ENCODE measurements around the gene GPR68. TPM values are rescaled to one million over a fixed set of nuclear protein-coding genes. Genes with fewer than 3 reads are reported as not detected.
"Not testable (repeated sequence)": the region's sequence is repeated elsewhere in the genome, so short reads cannot be mapped to it uniquely, and the experiment has no call there.

Gene GPR68
- total RNA-seq, 3 donors from 2014 or later (not counting 1 experiment from before 2014, with no cell fraction given), result 7.6 to 24.0 (median 15.7) TPM

DNA sequence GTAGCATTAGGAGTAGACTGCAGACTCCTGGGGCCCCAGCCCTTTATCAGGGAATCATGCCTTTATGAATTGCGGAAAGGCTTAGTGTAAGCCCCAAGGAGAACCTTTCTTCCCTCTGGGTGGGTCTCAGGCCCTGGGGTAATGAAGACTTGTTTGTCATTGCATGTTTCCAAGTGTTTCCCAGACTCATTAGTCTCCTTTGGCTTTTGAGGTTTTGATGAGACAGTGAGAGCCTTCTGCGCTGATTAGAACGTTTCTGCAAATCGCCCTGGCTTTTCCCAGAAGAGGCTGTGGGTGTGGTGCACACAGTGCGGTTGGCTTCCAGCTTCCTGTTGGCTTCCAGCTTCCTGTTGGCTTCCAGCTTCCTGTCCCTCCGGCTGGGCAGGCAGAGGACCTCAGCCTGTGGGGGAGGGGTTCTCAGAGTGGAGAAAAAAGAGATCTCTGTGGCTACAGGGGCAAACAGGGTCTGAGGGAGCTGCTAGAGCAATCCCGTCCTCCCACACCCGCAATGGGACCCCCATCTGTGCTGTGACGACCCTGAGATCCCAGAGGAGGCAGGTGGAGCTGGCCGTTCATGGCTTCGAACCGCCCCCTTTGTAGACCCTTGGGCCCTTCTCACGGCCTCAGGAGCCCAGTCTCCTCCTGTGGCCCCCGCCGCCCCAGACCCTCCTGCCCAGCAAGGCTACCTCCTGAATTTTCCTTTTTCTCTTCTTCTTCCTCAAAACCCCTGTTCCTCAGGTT is 42.1 kb downstream of the GPR68 start:
- Mint-ChIP-seq H3K4me3 (no peak overlapping the region), H3K27me3 (ENCODE audit: low read depth in 2 of 2) (no peaks in the 10 kb centered on the region), H3K4me1 (peaks cover 7 to 19% of the 10 kb centered on the region in 2 donors), H3K36me3 (peaks cover 15% of the 10 kb centered on the region), H3K9me3 (no peaks in the 10 kb centered on the region), H3K27ac (peak overlapping the region; percentile 10 to 75)
- Histone ChIP-seq H3K4me1 (ENCODE audit: control insufficient read depth, insufficient read depth, low read length) (peaks cover 12% of the 10 kb centered on the region), H3K36me3 (ENCODE audit: control insufficient read depth, insufficient read depth, low read length) (peaks cover 72% of the 10 kb centered on the region), H3K27ac (ENCODE audit: low read length) (no peak overlapping the region), H3K9me3 (ENCODE audit: control insufficient read depth, insufficient read depth, low read length) (no peaks in the 10 kb centered on the region), H3K4me3 (ENCODE audit: low read length) (no peak overlapping the region), H3K27me3 (ENCODE audit: control insufficient read depth, insufficient read depth, low read length) (no peaks in the 10 kb centered on the region)
- DNase-seq, result no peak
- TF ChIP-seq, protein P1, sequence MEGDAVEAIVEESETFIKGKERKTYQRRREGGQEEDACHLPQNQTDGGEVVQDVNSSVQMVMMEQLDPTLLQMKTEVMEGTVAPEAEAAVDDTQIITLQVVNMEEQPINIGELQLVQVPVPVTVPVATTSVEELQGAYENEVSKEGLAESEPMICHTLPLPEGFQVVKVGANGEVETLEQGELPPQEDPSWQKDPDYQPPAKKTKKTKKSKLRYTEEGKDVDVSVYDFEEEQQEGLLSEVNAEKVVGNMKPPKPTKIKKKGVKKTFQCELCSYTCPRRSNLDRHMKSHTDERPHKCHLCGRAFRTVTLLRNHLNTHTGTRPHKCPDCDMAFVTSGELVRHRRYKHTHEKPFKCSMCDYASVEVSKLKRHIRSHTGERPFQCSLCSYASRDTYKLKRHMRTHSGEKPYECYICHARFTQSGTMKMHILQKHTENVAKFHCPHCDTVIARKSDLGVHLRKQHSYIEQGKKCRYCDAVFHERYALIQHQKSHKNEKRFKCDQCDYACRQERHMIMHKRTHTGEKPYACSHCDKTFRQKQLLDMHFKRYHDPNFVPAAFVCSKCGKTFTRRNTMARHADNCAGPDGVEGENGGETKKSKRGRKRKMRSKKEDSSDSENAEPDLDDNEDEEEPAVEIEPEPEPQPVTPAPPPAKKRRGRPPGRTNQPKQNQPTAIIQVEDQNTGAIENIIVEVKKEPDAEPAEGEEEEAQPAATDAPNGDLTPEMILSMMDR (IDR thresholded peaks at IDR 0.05), result no peak
- intact Hi-C loops (cut with micrococcal nuclease), result no loop called here
- WGBS (ENCODE audit: insufficient coverage), result 80% methylated on average over 15 of the region's 15 CpGs
- no peak for ATAC-seq

DNA sequence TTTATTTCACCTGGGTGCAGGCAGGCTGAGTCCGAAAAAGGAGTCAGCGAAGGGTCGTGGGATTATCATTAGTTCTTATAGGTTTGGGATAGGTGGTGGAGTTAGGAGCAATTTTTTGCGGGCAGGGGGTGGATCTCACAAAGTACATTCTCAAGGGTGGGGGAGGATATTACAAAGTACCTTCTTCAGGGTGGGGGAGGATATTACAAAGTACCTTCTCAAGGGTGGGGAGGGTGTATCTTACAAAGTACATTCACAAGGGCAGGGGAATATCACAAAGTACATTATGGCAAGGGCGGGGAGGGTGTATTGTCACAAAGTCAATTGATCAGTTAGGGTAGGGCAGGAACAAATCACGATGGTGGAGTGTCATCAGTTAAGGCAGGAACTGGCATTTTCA is 43.7 kb downstream of the GPR68 start:
- Histone ChIP-seq H3K4me1 (ENCODE audit: control insufficient read depth, insufficient read depth, low read length) (peaks cover 12% of the 10 kb centered on the region), H3K36me3 (ENCODE audit: control insufficient read depth, insufficient read depth, low read length) (peaks cover 65% of the 10 kb centered on the region)
- ATAC-seq; DNase-seq; H3K9me3 Mint-ChIP-seq; H3K27me3 ChIP-seq (ENCODE audit: control insufficient read depth, insufficient read depth, low read length); H3K4me3 Mint-ChIP-seq; H3K4me3 ChIP-seq (ENCODE audit: low read length); H3K9me3 ChIP-seq (ENCODE audit: control insufficient read depth, insufficient read depth, low read length); intact Hi-C loops (cut with micrococcal nuclease); H3K27ac ChIP-seq (ENCODE audit: low read length); H3K36me3 Mint-ChIP-seq; H3K27me3 Mint-ChIP-seq (ENCODE audit: low read depth in 2 of 2): not testable (repeated sequence)
- Mint-ChIP-seq H3K4me1 (peaks cover 7 to 19% of the 10 kb centered on the region in 2 donors), H3K27ac (peak overlapping the region in 1 of 2 donors; percentile 21)
- WGBS (ENCODE audit: insufficient coverage), result 97% methylated on average over 6 of the region's 6 CpGs

DNA sequence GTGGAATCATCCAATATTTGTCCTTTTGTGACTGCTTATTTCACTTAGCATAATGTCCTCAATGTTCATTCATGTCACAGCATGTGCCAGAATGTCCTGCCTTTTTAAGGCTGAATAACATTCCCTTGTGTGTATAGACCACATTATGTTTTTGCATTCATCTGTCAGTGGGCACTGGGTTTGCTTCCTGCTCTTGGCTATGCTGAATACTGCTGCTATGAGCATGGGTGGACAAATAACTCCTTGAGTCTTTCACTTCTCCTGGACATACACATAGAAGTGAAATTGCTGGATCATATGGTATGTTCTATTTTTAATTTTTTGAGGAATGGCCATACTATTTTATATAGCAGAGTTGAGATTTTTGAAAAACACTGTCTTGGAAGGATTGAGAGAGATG is 46.9 kb downstream of the GPR68 start:
- intact Hi-C loops (cut with micrococcal nuclease), result no loop called here
- H3K4me1 ChIP-seq (ENCODE audit: control insufficient read depth, insufficient read depth, low read length), result peaks cover 24% of the 10 kb centered on the region
- ATAC-seq, result no peak
- H3K27ac ChIP-seq (ENCODE audit: low read length), result no peak overlapping the region
- Mint-ChIP-seq H3K36me3 (peaks cover 8% of the 10 kb centered on the region), H3K4me1 (peaks cover under 1 to 30% of the 10 kb centered on the region in 2 donors), H3K27ac (no peak overlapping the region), H3K9me3 (no peaks in the 10 kb centered on the region), H3K27me3 (ENCODE audit: low read depth in 2 of 2) (no peaks in the 10 kb centered on the region), H3K4me3 (no peak overlapping the region)
- H3K36me3 ChIP-seq (ENCODE audit: control insufficient read depth, insufficient read depth, low read length), result peaks cover 47% of the 10 kb centered on the region
- H3K9me3 ChIP-seq (ENCODE audit: control insufficient read depth, insufficient read depth, low read length), result no peaks in the 10 kb centered on the region
- TF ChIP-seq, protein P1 (IDR thresholded peaks at IDR 0.05), result no peak
- no peaks in the 10 kb centered on the region for H3K27me3 ChIP-seq (ENCODE audit: control insufficient read depth, insufficient read depth, low read length)
- H3K4me3 ChIP-seq (ENCODE audit: low read length), result no peak overlapping the region
- DNase-seq, result no peak

DNA sequence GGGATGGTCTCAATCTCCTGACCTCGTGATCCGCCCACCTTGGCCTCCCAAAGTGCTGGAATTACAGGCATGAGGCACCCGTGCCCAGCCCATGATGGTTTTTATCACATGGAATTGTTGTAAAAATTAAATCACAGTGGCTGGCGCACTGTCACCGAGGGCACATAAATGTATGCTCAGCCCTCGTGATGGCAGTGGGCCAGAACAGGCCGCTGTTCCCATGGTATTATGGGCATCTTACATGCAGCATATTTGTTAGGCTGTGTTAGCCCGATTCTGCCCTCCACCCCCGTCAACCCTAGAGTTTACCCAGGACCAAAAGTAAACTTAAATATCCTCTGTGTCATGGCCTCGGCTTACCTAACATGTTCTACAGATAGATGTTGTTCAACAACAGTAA is 48.6 kb downstream of the GPR68 start:
- Histone ChIP-seq H3K9me3 (ENCODE audit: control insufficient read depth, insufficient read depth, low read length) (no peaks in the 10 kb centered on the region), H3K36me3 (ENCODE audit: control insufficient read depth, insufficient read depth, low read length) (peaks cover 55% of the 10 kb centered on the region), H3K27ac (ENCODE audit: low read length) (no peak overlapping the region), H3K4me1 (ENCODE audit: control insufficient read depth, insufficient read depth, low read length) (peaks cover 15% of the 10 kb centered on the region), H3K4me3 (ENCODE audit: low read length) (no peak overlapping the region), H3K27me3 (ENCODE audit: control insufficient read depth, insufficient read depth, low read length) (no peaks in the 10 kb centered on the region)
- ATAC-seq, result no peak
- intact Hi-C loops (cut with micrococcal nuclease), result no loop called here
- no peak for DNase-seq
- H3K4me1 Mint-ChIP-seq, result peaks cover 5 to 24% of the 10 kb centered on the region in 2 donors
- no peaks in the 10 kb centered on the region for H3K9me3 Mint-ChIP-seq
- H3K4me3 Mint-ChIP-seq, result no peak overlapping the region
- H3K27me3 Mint-ChIP-seq (ENCODE audit: low read depth in 2 of 2), result no peaks in the 10 kb centered on the region
- peaks cover 8% of the 10 kb centered on the region for H3K36me3 Mint-ChIP-seq
- 97% methylated on average over 10 of the region's 10 CpGs for WGBS (ENCODE audit: insufficient coverage)
- TF ChIP-seq, protein P1 (IDR thresholded peaks at IDR 0.05), result no peak
- H3K27ac Mint-ChIP-seq, result no peak overlapping the region
